Measurements from ENCODE around the gene PRH1. TPM values are rescaled to one million over a fixed set of nuclear protein-coding genes. Genes with fewer than 3 reads are reported as not detected.

The PRH1 gene
- total and polyA plus RNA-seq, 2 of the 8 experiments (the other 6 are each of a cell fraction or from before 2014, with no cell fraction given): 4.5 to 6.5 TPM

DNA sequence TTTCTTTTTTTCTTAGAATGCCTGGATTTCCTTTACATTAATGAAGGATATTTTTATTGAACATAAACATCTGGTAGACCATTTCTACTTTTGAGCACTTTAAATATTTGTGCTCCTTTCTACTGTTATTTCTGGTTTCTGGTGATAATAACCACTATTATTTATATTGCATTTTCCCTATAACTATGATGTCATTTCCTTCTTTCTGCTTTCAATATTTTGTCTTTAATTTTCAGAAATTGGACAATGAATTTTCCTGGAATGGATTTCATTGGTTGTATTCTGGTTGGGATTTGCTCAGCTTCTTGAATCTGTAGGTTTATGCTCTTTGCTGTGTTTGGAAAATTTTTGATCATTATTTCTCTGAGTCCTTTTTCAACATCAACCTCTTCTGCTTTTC, 5.2 kb upstream of the PRH1 start:
- Histone ChIP-seq H3K4me3 (ENCODE audit: extremely low read depth in 1 of 4, insufficient read depth in 2 of 4, low read depth in 3 of 4, low read length in 4 of 4) (no peak overlapping the region), H3K23me2 (ENCODE audit: low read depth, low read length) (no peaks in the 10 kb centered on the region; the same call in none of the 2 replicates), H3K23ac (ENCODE audit: insufficient read length) (no peak overlapping the region), H3K27me3 (replicated peaks in 1 of 4; ENCODE audit: control insufficient read depth in 3 of 4, extremely low read depth in 1 of 4, insufficient read depth in 3 of 4, low read length in 3 of 4) (peaks cover 0 to 1% (median 0%) of the 10 kb centered on the region in 4 experiments; a peak in 1 of 7 replicates), H4K5ac (ENCODE audit: insufficient read length, low read depth, low read length) (no peak overlapping the region), H2AK5ac (ENCODE audit: low read depth, low read length) (no peak overlapping the region), H3K27ac (ENCODE audit: low read depth, low read length) (no peak overlapping the region), H3K4ac (replicated peaks; ENCODE audit: insufficient read length, low read depth, low read length) (no peak overlapping the region), H3K56ac (replicated peaks; ENCODE audit: insufficient read length, low read depth, low read length) (no peak overlapping the region), H3K9ac (replicated peaks in 1 of 4; ENCODE audit: extremely low read depth in 1 of 4, low read depth in 3 of 4, low read length in 3 of 4) (no peak overlapping the region), H2BK5ac (ENCODE audit: low read depth, low read length) (no peak overlapping the region), H2AFZ (ENCODE audit: low read length) (no peak overlapping the region), H3K14ac (ENCODE audit: insufficient read length) (no peak overlapping the region), H3K36me3 (ENCODE audit: control insufficient read depth in 2 of 4, insufficient read depth in 4 of 4, low read length in 3 of 4) (no peaks in the 10 kb centered on the region), H4K91ac (replicated peaks; ENCODE audit: insufficient read length, low read length) (no peak overlapping the region), H3K4me1 (replicated peaks in 1 of 4; ENCODE audit: control insufficient read depth in 3 of 4, insufficient read depth in 4 of 4, low read length in 3 of 4) (peaks cover 0 to 5% (median 0%) of the 10 kb centered on the region in 4 experiments; a peak in 1 of 7 replicates), H4K20me1 (replicated peaks in 1 of 2; ENCODE audit: control insufficient read depth in 1 of 2, insufficient read depth in 2 of 2, low read length in 2 of 2) (no peaks in the 10 kb centered on the region), H2BK120ac (replicated peaks; ENCODE audit: low read depth, low read length) (no peak overlapping the region), H3K18ac (ENCODE audit: extremely low read depth, low read length) (no peak overlapping the region), H3K79me2 (ENCODE audit: control insufficient read depth in 1 of 2, insufficient read depth in 2 of 2, low read length in 2 of 2) (no peaks in the 10 kb centered on the region), H3K79me1 (ENCODE audit: low read depth, low read length) (no peaks in the 10 kb centered on the region), H2BK12ac (ENCODE audit: low read depth, low read length) (no peak overlapping the region), H4K8ac (ENCODE audit: extremely low read depth, insufficient read depth, low read length) (no peak overlapping the region), H2BK20ac (ENCODE audit: low read length) (no peak overlapping the region), H3K4me2 (ENCODE audit: insufficient read depth in 1 of 2, low read depth in 2 of 2, low read length in 2 of 2) (no peak overlapping the region), H2BK15ac (ENCODE audit: low read length) (no peak overlapping the region), H3K9me3 (ENCODE audit: insufficient read depth in 2 of 2, low read depth in 1 of 2, low read length in 1 of 2) (no peaks in the 10 kb centered on the region)
- CTCF ChIA-PET (ENCODE audit: partially characterized antibody): interaction anchor here (0.6 to 1.3 kb wide), 2 partner anchors 287 to 1063 kb away, joined by 3 to 4 read pairs; no protein-coding TSS in a partner anchor
- no peak for FAIRE-seq
- POLR2A ChIA-PET (ENCODE audit: partially characterized antibody): no interaction called here
- DNase-seq (ENCODE audit: low read depth in 1 of 2, low spot score in 2 of 2): no peak
- TF ChIP-seq CREB1 (IDR thresholded peaks at IDR 0.05): no peak
- TF ChIP-seq ASH2L (IDR thresholded peaks at IDR 0.05; ENCODE audit: low read length): no peak
- TF ChIP-seq SP1 (IDR thresholded peaks at IDR 0.05; ENCODE audit: low read depth, low read length): no peak
- TF ChIP-seq EP300 (IDR thresholded peaks at IDR 0.05; ENCODE audit: borderline replicate concordance in 1 of 2, low read depth in 2 of 2, low read length in 2 of 2): no peak
- TF ChIP-seq SP4 (IDR thresholded peaks at IDR 0.05; ENCODE audit: low read length): no peak
- TF ChIP-seq ZNF274 (IDR thresholded peaks at IDR 0.05; ENCODE audit: borderline replicate concordance, extremely low read depth, low read length): no peak
- TF ChIP-seq RNF2 (IDR thresholded peaks at IDR 0.05; ENCODE audit: borderline replicate concordance, low read depth, low read length, missing control alignments, poor library complexity, severe bottlenecking): no peak
- no peak for TF ChIP-seq POLR2A (IDR thresholded peaks at IDR 0.05; ENCODE audit: control extremely low read depth in 1 of 2, low read depth in 2 of 2, low read length in 2 of 2)
- no peak for TF ChIP-seq RXRA (IDR thresholded peaks at IDR 0.05; ENCODE audit: insufficient read depth, low read depth, low read length)
- no peak for TF ChIP-seq RAD21 (IDR thresholded peaks at IDR 0.05 in 1 of 2, conservative IDR thresholded peaks at IDR 0.05 in 1 of 2; ENCODE audit: low read depth in 2 of 2, low read length in 2 of 2)
- TF ChIP-seq MAX (IDR thresholded peaks at IDR 0.05): no peak
- TF ChIP-seq HDAC6 (IDR thresholded peaks at IDR 0.05; ENCODE audit: low read depth, low read length): no peak
- TF ChIP-seq EGR1 (IDR thresholded peaks at IDR 0.05; ENCODE audit: borderline replicate concordance, low read depth, low read length): no peak
- no peak for TF ChIP-seq BACH1 (IDR thresholded peaks at IDR 0.05; ENCODE audit: low read length)
- no peak for TF ChIP-seq CBX5 (IDR thresholded peaks at IDR 0.05; ENCODE audit: low read depth, low read length)
- TF ChIP-seq RBBP5 (IDR thresholded peaks at IDR 0.05; ENCODE audit: borderline replicate concordance, low read depth, low read length): no peak

Measured in H1 (cell line).